ENCODE results near the gene RRBP1. TPM values are rescaled to one million over a fixed set of nuclear protein-coding genes. Genes with fewer than 3 reads are reported as not detected.

The RRBP1 gene
- polyA plus RNA-seq, 4 donors = 113 to 136 (median 126) TPM

- DNase-seq (ENCODE audit: low read depth in 4 of 4, low spot score in 2 of 4) = no peak
These were observed 91.8 kb downstream of the RRBP1 start for GRCh38 chr20:17590245-17590644.

- DNase-seq (ENCODE audit: low read depth in 4 of 4, low spot score in 2 of 4) = no peak
These were observed 92.7 kb downstream of the RRBP1 start for GRCh38 chr20:17589161-17589834.

- DNase-seq (ENCODE audit: low read depth in 4 of 4, low spot score in 2 of 4) = no peak
These were observed 94.2 kb downstream of the RRBP1 start for GRCh38 chr20:17587824-17588223.

- no peak for DNase-seq (ENCODE audit: low read depth in 4 of 4, low spot score in 2 of 4)
These were observed 94.9 kb downstream of the RRBP1 start for GRCh38 chr20:17587148-17587547.

- no peak for DNase-seq (ENCODE audit: low read depth in 4 of 4, low spot score in 2 of 4)
These were observed 95.8 kb downstream of the RRBP1 start for GRCh38 chr20:17586250-17586649.

GRCh38 chr20:17584689-17585088 lies 97.4 kb downstream of the RRBP1 start:
- no peak for DNase-seq (ENCODE audit: low read depth in 4 of 4, low spot score in 2 of 4)

- no peak for DNase-seq (ENCODE audit: low read depth in 4 of 4, low spot score in 2 of 4)
These were observed 98.9 kb downstream of the RRBP1 start for GRCh38 chr20:17583126-17583525.

GRCh38 chr20:17580895-17581294 lies 101.1 kb downstream of the RRBP1 start:
- DNase-seq (ENCODE audit: low read depth in 4 of 4, low spot score in 2 of 4) = no peak

- no peak for DNase-seq (ENCODE audit: low read depth in 4 of 4, low spot score in 2 of 4)
These were observed 102.5 kb downstream of the RRBP1 start for GRCh38 chr20:17579369-17580039.

- no peak for DNase-seq (ENCODE audit: low read depth in 4 of 4, low spot score in 2 of 4)
These were observed 105.8 kb downstream of the RRBP1 start for GRCh38 chr20:17576215-17576614.

- DNase-seq (ENCODE audit: low read depth in 4 of 4, low spot score in 2 of 4) = no peak
These were observed 108.6 kb downstream of the RRBP1 start for GRCh38 chr20:17573463-17573862.

GRCh38 chr20:17572034-17572638 lies 109.9 kb downstream of the RRBP1 start:
- no peak for DNase-seq (ENCODE audit: low read depth in 4 of 4, low spot score in 2 of 4)

- no peak for DNase-seq (ENCODE audit: low read depth in 4 of 4, low spot score in 2 of 4)
These were observed 110.9 kb downstream of the RRBP1 start for GRCh38 chr20:17571153-17571527.

GRCh38 chr20:17570347-17571152 lies 111.5 kb downstream of the RRBP1 start:
- no peak for DNase-seq (ENCODE audit: low read depth in 4 of 4, low spot score in 2 of 4)

GRCh38 chr20:17569616-17570346 lies 112.3 kb downstream of the RRBP1 start, which contains the start of gene DSTN:
Gene DSTN (plus strand): TSS chr20:17570075. CDS start chr20:17570209, 134 bp downstream.
- peak; percentile 70 to 86 (median 82) for DNase-seq (ENCODE audit: low read depth in 4 of 4, low spot score in 2 of 4)

- DNase-seq (ENCODE audit: low read depth in 4 of 4, low spot score in 2 of 4) = peak in 3 of 4 donors; percentile 57 to 71 (median 63)
These were observed 113.0 kb downstream of the RRBP1 start for GRCh38 chr20:17568972-17569521.

GRCh38 chr20:17568045-17568788 lies 113.8 kb downstream of the RRBP1 start:
- DNase-seq (ENCODE audit: low read depth in 4 of 4, low spot score in 2 of 4) = no peak

GRCh38 chr20:17566345-17566744 lies 115.7 kb downstream of the RRBP1 start:
- DNase-seq (ENCODE audit: low read depth in 4 of 4, low spot score in 2 of 4) = no peak

GRCh38 chr20:17565169-17565845 lies 116.7 kb downstream of the RRBP1 start:
- DNase-seq (ENCODE audit: low read depth in 4 of 4, low spot score in 2 of 4) = no peak

Measured in left renal cortex interstitium (tissue), 4 donors.